Ovary (tissue), 9 donors: ENCODE results near the gene CDH23. TPM values are rescaled to one million over a fixed set of nuclear protein-coding genes. Genes with fewer than 3 reads are reported as not detected.

Experiments
- DNase-seq, 5 donors: peaks; one replicate each; pipeline ENCODE4 v3.0.0-alpha.2; 2019 to 2020
- H3K27ac ChIP-seq, 2 donors: fragments of 200-600 bp; one replicate each; pipeline versions ENCODE4 v1.5.1 to v1.8.0; 2019 to 2022
- H3K27me3 ChIP-seq: fragments of 200-600 bp; one replicate; pipeline ENCODE4 v1.8.0; 2022
- H3K36me3 ChIP-seq: fragments of 200-600 bp; sonication (generic); one replicate; pipeline ENCODE4 v1.5.1; 2019
- H3K4me1 ChIP-seq: one replicate; pipeline ENCODE4 v1.8.1; 2013; ENCODE audit warnings: mild to moderate bottlenecking, moderate library complexity; ENCODE audit not compliant: insufficient read depth
- H3K4me3 ChIP-seq: fragments of 200-600 bp; sonication (generic); one replicate; pipeline ENCODE4 v1.5.1; 2017
- H3K9me3 ChIP-seq, 2 donors: fragments of 200-600 bp in 1 of 2; sonication (generic) in 1 of 2; one replicate each; pipeline versions ENCODE4 v1.5.1 to v1.8.1; 2013 to 2019; ENCODE audit warnings: mild to moderate bottlenecking in 1 of 2, moderate library complexity in 1 of 2
- CTCF ChIP-seq, 3 donors: fragments of 450-650 bp in 2 of 3; fragments of 200-600 bp in 1 of 3; IDR thresholded peaks; one replicate each; pipeline versions ENCODE4 v1.5.1 to v1.8.0; 2016 to 2022; ENCODE audit warnings: antibody characterized with exemption in 3 of 3, mild to moderate bottlenecking in 1 of 3
- EP300 ChIP-seq: sonication (generic); formaldehyde crosslinking; IDR thresholded peaks from one replicate; pipeline ENCODE4 v1.6.1; 2017; ENCODE audit warnings: antibody characterized with exemption
- POLR2A ChIP-seq: fragments of 450-650 bp; IDR thresholded peaks from one replicate; pipeline ENCODE4 v1.6.1; 2017; ENCODE audit warnings: antibody characterized with exemption, mild to moderate bottlenecking, moderate library complexity
- WGBS, 3 donors: extraction: QIAGEN DNeasy Blood & Tissue Kit in 1 of 3; methylation state at CpG; one replicate each; pipeline versions ENCODE4 v1.1.5 to v1.1.7; 2013 to 2017; 5-methylcytosine and 5-hydroxymethylcytosine counted together
- intact Hi-C, 4 donors: fragments of 100-400 bp; cut with DNase I; formaldehyde crosslinking; loops; one replicate each; pipeline versions ENCODE4 v1.11.0 to v1.15.1; 2022 to 2023
- polyA plus RNA-seq, 2 donors: library from polyadenylated mRNA; stranded (reverse); fragments of 200-250 nt in 1 of 2; fragments of 350-450 nt in 1 of 2; fragmentation: Illumina TruSeq in 1 of 2; extraction: RNeasy Lipid Tissue Mini Kit (QIAGEN cat#74804) in 1 of 2; gene quantifications; one replicate each; pipeline ENCODE4 v1.2.3, GENCODE V29; 2013 to 2014
- total RNA-seq, 7 donors: library from RNA; depleted of rRNA in 2 of 7; stranded (reverse); fragments of >200 nt in 2 of 7; fragmentation: NEBNext Ultra II Directional in 3 of 7; extraction: Animal tissue kit (Norgen Biotek cat#: 25700) in 3 of 7; gene quantifications; one replicate each; pipeline versions ENCODE4 v1.1.0 to v1.2.4, GENCODE V29; 2016 to 2023
- donor health status: DM: no; HTN: no; CAD: no; lungs with moderate emphysema.
- donor health status: DM: no; HTN: no; CAD: no.
- donor health status: Bipolar disorder and iron deficiency.
- donor health status: DM: yes; HTN: yes; CAD: no.
- donor health status: DM: no; HTN: no; CAD: no.
- donor health status: DM: yes; HTN: yes; CAD: no.

Gene CDH23
- total and polyA plus RNA-seq, 9 donors = 7.5 to 108 (median 39.1) TPM

- no peaks in the 10 kb centered on the region for H3K9me3 ChIP-seq
- intact Hi-C loops = no loop called here
- no peaks in the 10 kb centered on the region for H3K27me3 ChIP-seq
- no peak overlapping the region for H3K27ac ChIP-seq
- no peaks in the 10 kb centered on the region for H3K4me1 ChIP-seq
- H3K4me3 ChIP-seq = no peak overlapping the region
- WGBS, 3 donors = 15 to 40% (median 20%) methylated on average over 7 of the region's 7 CpGs
- TF ChIP-seq POLR2A = no peak
- no peaks in the 10 kb centered on the region for H3K36me3 ChIP-seq
- DNase-seq = no peak
Observed at GRCh38 chr10:71537681-71538080, 141.0 kb downstream of the CDH23 start.

DNA sequence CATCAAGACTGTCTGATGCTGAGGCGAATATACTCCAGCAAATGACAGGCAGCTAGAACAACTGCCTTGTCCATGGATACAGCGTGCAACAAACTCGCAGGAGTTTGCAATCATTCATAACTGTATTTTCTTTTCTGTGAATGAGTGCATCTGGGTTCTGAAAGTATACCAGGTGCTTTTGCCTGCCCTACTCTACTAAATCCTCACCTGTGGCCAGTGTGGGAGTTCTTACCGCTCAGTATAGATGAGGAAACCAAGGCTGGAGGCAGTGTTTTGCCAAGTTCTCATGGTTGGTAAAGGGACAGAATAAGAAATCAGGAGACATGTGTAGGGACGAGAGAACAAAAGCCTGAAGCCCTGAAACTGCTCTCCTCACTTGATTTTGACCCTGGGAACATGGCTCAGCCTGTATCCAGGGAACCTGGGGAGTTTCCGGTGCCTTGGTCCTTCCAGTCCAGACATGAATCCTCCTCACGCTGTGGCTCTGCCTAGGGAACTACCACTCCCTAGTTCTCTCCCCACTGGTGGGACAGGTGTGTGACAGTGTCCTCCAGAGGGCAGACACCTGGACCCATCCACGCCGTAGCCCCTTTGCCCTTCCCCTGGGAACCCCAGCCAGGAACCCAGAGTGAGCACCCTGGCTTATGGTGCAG lies 142.0 kb downstream of the CDH23 start:
- no peaks in the 10 kb centered on the region for H3K27me3 ChIP-seq
- TF ChIP-seq EP300 (no peak), CTCF (IDR thresholded peaks at IDR 0.05) (no peak), POLR2A (no peak)
- no peaks in the 10 kb centered on the region for H3K4me1 ChIP-seq
- WGBS, 3 donors = 88 to 93% (median 92%) methylated on average over 9 of the region's 9 CpGs
- no peaks in the 10 kb centered on the region for H3K9me3 ChIP-seq
- H3K4me3 ChIP-seq = no peak overlapping the region
- H3K27ac ChIP-seq = no peak overlapping the region
- intact Hi-C loops = no loop called here
- no peak for DNase-seq
- H3K36me3 ChIP-seq = no peaks in the 10 kb centered on the region

GRCh38 chr10:71539442-71540118 lies 142.9 kb downstream of the CDH23 start:
- no peak for DNase-seq
- Histone ChIP-seq H3K9me3 (no peaks in the 10 kb centered on the region), H3K27me3 (no peaks in the 10 kb centered on the region), H3K4me1 (no peaks in the 10 kb centered on the region), H3K27ac (no peak overlapping the region), H3K4me3 (no peak overlapping the region), H3K36me3 (no peaks in the 10 kb centered on the region)
- whole genome bisulfite sequencing, 3 donors = 89 to 97% (median 96%) methylated on average over 3 of the region's 3 CpGs
- intact Hi-C loops = no loop called here
- TF ChIP-seq EP300 = no peak
- no peak for TF ChIP-seq POLR2A
- no peak for TF ChIP-seq CTCF (IDR thresholded peaks at IDR 0.05)

- WGBS, 3 donors = 94 to 96% (median 94%) methylated on average over 7 of the region's 7 CpGs
Observed at GRCh38 chr10:71542478-71542877, 145.8 kb downstream of the CDH23 start.

More at GRCh38 chr10:71542478-71542877, 145.8 kb downstream of the CDH23 start:
- DNase-seq = no peak
- no peaks in the 10 kb centered on the region for H3K4me1 ChIP-seq
- H3K36me3 ChIP-seq = no peaks in the 10 kb centered on the region
- intact Hi-C loops = no loop called here
- H3K27me3 ChIP-seq = no peaks in the 10 kb centered on the region
- no peak for TF ChIP-seq CTCF (IDR thresholded peaks at IDR 0.05)
- TF ChIP-seq POLR2A = no peak
- no peak for TF ChIP-seq EP300
- H3K4me3 ChIP-seq = no peak overlapping the region
- H3K9me3 ChIP-seq = no peaks in the 10 kb centered on the region
- H3K27ac ChIP-seq = no peak overlapping the region
